Trophoblast cell (in vitro differentiated cells and primary cell): ENCODE data around the gene LAMA2.

Source experiments
- DNase-seq, 2 donors: peaks; one replicate each; pipeline ENCODE4 v3.0.0-alpha.2; 2016
- H2AFZ ChIP-seq: 2 replicates; pipeline ENCODE4 v1.6.1; 2013; ENCODE audit warnings: low read length, moderate library complexity, mild to moderate bottlenecking; ENCODE audit not compliant: insufficient read depth, poor library complexity
- H2AK5ac ChIP-seq: 2 replicates; pipeline ENCODE4 v1.6.1; 2013; ENCODE audit warnings: mild to moderate bottlenecking, low read length
- H2BK120ac ChIP-seq: 2 replicates; pipeline ENCODE4 v1.6.1; 2013; ENCODE audit warnings: low read length, mild to moderate bottlenecking, moderate library complexity; ENCODE audit not compliant: insufficient read depth, poor library complexity
- H2BK12ac ChIP-seq: 2 replicates; pipeline ENCODE4 v1.6.1; 2013; ENCODE audit warnings: mild to moderate bottlenecking, low read length, moderate library complexity
- H2BK5ac ChIP-seq: 2 replicates; pipeline ENCODE4 v1.6.1; 2013; ENCODE audit warnings: low read length, low read depth, moderate library complexity, mild to moderate bottlenecking; ENCODE audit not compliant: poor library complexity
- H3K14ac ChIP-seq: 2 replicates; pipeline ENCODE4 v1.6.1; 2013; ENCODE audit warnings: mild to moderate bottlenecking, low read length
- H3K18ac ChIP-seq: 2 replicates; pipeline ENCODE4 v1.6.1; 2013; ENCODE audit warnings: mild to moderate bottlenecking, low read length
- H3K23ac ChIP-seq: 2 replicates; pipeline ENCODE4 v1.6.1; 2013; ENCODE audit warnings: low read length
- H3K27ac ChIP-seq: 2 replicates; pipeline ENCODE4 v1.5.1; 2013; ENCODE audit warnings: low read depth, mild to moderate bottlenecking, inconsistent platforms, low read length, moderate library complexity
- H3K27me3 ChIP-seq: 2 replicates; pipeline ENCODE4 v1.6.1; 2013; ENCODE audit warnings: inconsistent platforms, mild to moderate bottlenecking, low read length, moderate library complexity; ENCODE audit not compliant: insufficient read depth
- H3K36me3 ChIP-seq, 2 experiments: 1 replicate in 1 of 2; 2 replicates in 1 of 2; pipeline ENCODE4 v1.6.1; 2013; ENCODE audit warnings: low read length in 2 of 2, mild to moderate bottlenecking in 2 of 2, moderate library complexity in 1 of 2; ENCODE audit not compliant: insufficient read depth in 2 of 2, control insufficient read depth in 1 of 2
- H3K4ac ChIP-seq: 2 replicates; pipeline ENCODE4 v1.6.1; 2013; ENCODE audit warnings: low read depth, mild to moderate bottlenecking, low read length, moderate library complexity
- H3K4me1 ChIP-seq, 2 experiments: 1 replicate in 1 of 2; 2 replicates in 1 of 2; pipeline ENCODE4 v1.6.1; 2013; ENCODE audit warnings: low read length in 2 of 2, mild to moderate bottlenecking in 2 of 2, moderate library complexity in 1 of 2; ENCODE audit not compliant: insufficient read depth in 2 of 2, control insufficient read depth in 1 of 2
- H3K4me2 ChIP-seq: 2 replicates; pipeline ENCODE4 v1.6.1; 2013; ENCODE audit warnings: inconsistent platforms, mild to moderate bottlenecking, low read length, moderate library complexity
- H3K4me3 ChIP-seq: 2 replicates; pipeline ENCODE4 v1.5.1; 2013; ENCODE audit warnings: mild to moderate bottlenecking, low read depth, low read length, inconsistent platforms
- H3K79me1 ChIP-seq: one replicate; pipeline ENCODE4 v1.6.1; 2013; ENCODE audit warnings: low read length
- H3K79me2 ChIP-seq: 2 replicates; pipeline ENCODE4 v1.6.1; 2013; ENCODE audit warnings: low read length, mild to moderate bottlenecking; ENCODE audit not compliant: control insufficient read depth, insufficient read depth, poor library complexity
- H3K9ac ChIP-seq: 2 replicates; pipeline ENCODE4 v1.6.1; 2013; ENCODE audit warnings: mild to moderate bottlenecking, low read length
- H3K9me3 ChIP-seq: 2 replicates; pipeline ENCODE4 v1.6.1; 2013; ENCODE audit warnings: low read depth, mild to moderate bottlenecking, control low read depth, inconsistent platforms, low read length; ENCODE audit not compliant: insufficient read depth
- H4K12ac ChIP-seq: 2 replicates; pipeline ENCODE4 v1.6.1; 2013; ENCODE audit warnings: low read depth, mild to moderate bottlenecking, low read length, moderate library complexity
- H4K8ac ChIP-seq: 2 replicates; pipeline ENCODE4 v1.6.1; 2013; ENCODE audit warnings: low read depth, mild to moderate bottlenecking, low read length, moderate library complexity
- H4K91ac ChIP-seq: one replicate; pipeline ENCODE4 v1.6.1; 2013; ENCODE audit warnings: low read depth, mild to moderate bottlenecking, low read length, moderate library complexity
- WGBS: extraction: QIAGEN DNeasy Blood & Tissue Kit; methylation state at CpG from one replicate; pipeline ENCODE4 v1.1.7; 2013; ENCODE audit warnings: missing lambda C conversion rate; ENCODE audit not compliant: insufficient read length, insufficient coverage; ENCODE audit errors: extremely low coverage; 5-methylcytosine and 5-hydroxymethylcytosine counted together

LAMA2 gene

DNA sequence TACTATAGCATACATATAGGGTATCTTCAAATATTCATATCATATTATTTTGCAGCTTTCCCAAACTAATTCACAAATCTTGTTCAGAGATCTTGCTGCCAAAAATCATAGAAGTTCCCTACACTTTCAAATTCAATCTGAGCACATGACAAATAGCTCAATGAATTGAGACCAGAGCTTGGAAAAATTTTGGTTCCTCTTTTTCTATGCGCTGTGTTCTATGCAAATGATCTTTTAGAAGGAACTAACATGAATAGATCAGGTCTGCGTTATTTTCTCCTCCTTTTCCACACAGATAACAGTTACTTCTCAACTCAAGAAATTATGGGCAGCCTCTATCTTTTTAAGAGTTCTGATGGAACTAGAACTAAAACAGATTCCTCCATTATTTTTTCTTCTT is 510.7 kb downstream of the LAMA2 start:
- H3K27ac ChIP-seq: no peak overlapping the region
- no peaks in the 10 kb centered on the region for H3K79me2 ChIP-seq
- H3K18ac ChIP-seq: no peak overlapping the region
- no peak overlapping the region for H3K14ac ChIP-seq
- no peaks in the 10 kb centered on the region for H3K27me3 ChIP-seq
- H2AFZ ChIP-seq: no peak overlapping the region
- H4K12ac ChIP-seq: no peak overlapping the region
- H4K91ac ChIP-seq: no peak overlapping the region
- no peak overlapping the region for H2BK12ac ChIP-seq
- H3K4ac ChIP-seq: no peak overlapping the region
- H3K9ac ChIP-seq: no peak overlapping the region
- H2AK5ac ChIP-seq: no peak overlapping the region
- no peaks in the 10 kb centered on the region for H3K79me1 ChIP-seq
- no peaks in the 10 kb centered on the region for H3K4me1 ChIP-seq
- no CpG with 5 or more reads among the region's 2 CpGs for WGBS
- H2BK120ac ChIP-seq: no peak overlapping the region
- H3K9me3 ChIP-seq: no peaks in the 10 kb centered on the region
- H4K8ac ChIP-seq: no peak overlapping the region
- no peak overlapping the region for H2BK5ac ChIP-seq
- DNase-seq: peak in 1 of 2 donors; percentile 11
- H3K4me3 ChIP-seq: no peak overlapping the region
- no peaks in the 10 kb centered on the region for H3K36me3 ChIP-seq
- no peak overlapping the region for H3K4me2 ChIP-seq
- H3K23ac ChIP-seq: no peak overlapping the region

DNA sequence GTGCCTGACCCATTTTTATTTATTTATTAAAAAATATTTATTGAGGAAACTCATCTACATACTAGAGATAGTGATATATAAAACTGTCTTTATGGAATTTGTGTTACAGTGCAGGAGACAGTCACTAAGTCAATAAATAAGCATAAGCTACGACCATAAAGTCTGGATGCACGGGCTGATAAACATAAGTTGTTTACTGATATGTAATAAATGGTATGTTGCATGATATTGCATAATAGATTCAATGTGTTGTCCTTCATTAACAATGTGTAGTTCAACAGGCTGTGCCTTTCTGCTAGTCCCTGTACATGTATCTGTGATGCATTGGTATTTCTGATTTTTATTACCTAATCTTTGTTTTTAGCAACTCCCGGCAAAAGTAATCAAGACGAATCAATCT is 515.8 kb downstream of the LAMA2 start:
- DNase-seq: no peak
- Histone ChIP-seq H2BK120ac (no peak overlapping the region), H3K36me3 (no peaks in the 10 kb centered on the region), H3K9me3 (no peaks in the 10 kb centered on the region), H3K4me3 (no peak overlapping the region), H3K79me2 (no peaks in the 10 kb centered on the region), H2AFZ (no peak overlapping the region), H3K4me2 (no peak overlapping the region), H4K12ac (no peak overlapping the region), H3K4ac (no peak overlapping the region), H4K8ac (no peak overlapping the region), H3K23ac (no peak overlapping the region), H3K79me1 (no peaks in the 10 kb centered on the region), H4K91ac (no peak overlapping the region), H2BK12ac (no peak overlapping the region), H3K27ac (no peak overlapping the region), H3K27me3 (no peaks in the 10 kb centered on the region), H3K14ac (no peak overlapping the region), H3K4me1 (no peaks in the 10 kb centered on the region), H3K9ac (no peak overlapping the region), H2BK5ac (no peak overlapping the region), H2AK5ac (no peak overlapping the region), H3K18ac (no peak overlapping the region)
- no CpG with 5 or more reads among the region's 4 CpGs for WGBS

GRCh38 chr6:129402244-129402643 is 519.3 kb downstream of the LAMA2 start:
- WGBS: no CpG with 5 or more reads among the region's 1 CpG
- H2BK12ac ChIP-seq: no peak overlapping the region
- H3K23ac ChIP-seq: no peak overlapping the region
- no peaks in the 10 kb centered on the region for H3K27me3 ChIP-seq
- H3K4me3 ChIP-seq: no peak overlapping the region
- H3K9me3 ChIP-seq: no peaks in the 10 kb centered on the region
- no peaks in the 10 kb centered on the region for H3K36me3 ChIP-seq
- no peak overlapping the region for H3K4ac ChIP-seq
- H3K14ac ChIP-seq: no peak overlapping the region
- no peak overlapping the region for H2BK5ac ChIP-seq
- no peak overlapping the region for H4K91ac ChIP-seq
- H3K4me1 ChIP-seq: no peaks in the 10 kb centered on the region
- no peak overlapping the region for H4K12ac ChIP-seq
- no peaks in the 10 kb centered on the region for H3K79me1 ChIP-seq
- H3K27ac ChIP-seq: no peak overlapping the region
- H3K9ac ChIP-seq: no peak overlapping the region
- H3K4me2 ChIP-seq: no peak overlapping the region
- no peak overlapping the region for H2BK120ac ChIP-seq
- no peaks in the 10 kb centered on the region for H3K79me2 ChIP-seq
- DNase-seq: peak in 1 of 2 donors; percentile 20
- no peak overlapping the region for H2AK5ac ChIP-seq
- H4K8ac ChIP-seq: no peak overlapping the region
- H2AFZ ChIP-seq: no peak overlapping the region
- no peak overlapping the region for H3K18ac ChIP-seq

- no peak overlapping the region for H4K91ac ChIP-seq
- no peak overlapping the region for H3K4me2 ChIP-seq
- no peak overlapping the region for H3K23ac ChIP-seq
- no peak overlapping the region for H3K27ac ChIP-seq
- no peak overlapping the region for H2BK5ac ChIP-seq
- H3K4me1 ChIP-seq: no peaks in the 10 kb centered on the region
- no peak overlapping the region for H2AFZ ChIP-seq
- no peak overlapping the region for H2BK120ac ChIP-seq
- no peaks in the 10 kb centered on the region for H3K36me3 ChIP-seq
- H3K4me3 ChIP-seq: no peak overlapping the region
- no peak overlapping the region for H3K9ac ChIP-seq
- H3K27me3 ChIP-seq: no peaks in the 10 kb centered on the region
- WGBS: no CpG with 5 or more reads among the region's 1 CpG
- no peaks in the 10 kb centered on the region for H3K79me2 ChIP-seq
- H3K14ac ChIP-seq: no peak overlapping the region
- H3K4ac ChIP-seq: no peak overlapping the region
- no peaks in the 10 kb centered on the region for H3K79me1 ChIP-seq
- H2AK5ac ChIP-seq: no peak overlapping the region
- no peak for DNase-seq
- H2BK12ac ChIP-seq: no peak overlapping the region
- no peak overlapping the region for H3K18ac ChIP-seq
- H4K12ac ChIP-seq: no peak overlapping the region
- H4K8ac ChIP-seq: no peak overlapping the region
- H3K9me3 ChIP-seq: no peaks in the 10 kb centered on the region
Measured at GRCh38 chr6:129411092-129411491, 528.2 kb downstream of the LAMA2 start.
